ENCODE data around the gene PLCH1.

DNA sequence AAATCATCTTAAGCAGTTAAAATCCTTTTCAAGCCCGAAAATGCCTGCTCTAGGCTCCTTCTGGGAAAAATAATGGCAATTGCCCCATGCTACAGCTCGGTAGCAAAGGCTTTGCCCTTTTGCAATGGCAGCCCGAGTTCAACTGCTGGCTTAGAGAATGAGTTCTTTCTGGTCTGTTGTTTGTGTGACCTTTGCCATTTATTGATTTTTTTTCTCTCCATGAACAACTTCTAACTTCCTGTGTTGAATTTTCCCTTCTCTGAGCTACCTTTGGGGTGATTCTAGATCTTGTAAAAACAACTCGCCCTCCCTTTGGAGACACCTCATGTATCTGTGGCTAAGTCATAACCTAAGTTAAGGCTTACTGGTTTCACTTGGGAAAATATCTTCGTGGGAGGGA is 139.3 kb downstream of the PLCH1 start:
- no peak for TF ChIP-seq POLR2AphosphoS5 (IDR thresholded peaks at IDR 0.05; ENCODE audit: control insufficient read depth, insufficient read depth, low read depth, low read length)
- TF ChIP-seq ZBTB33 (CRISPR knock-in tag; IDR thresholded peaks at IDR 0.05) = no peak
- TF ChIP-seq ESRRA (IDR thresholded peaks at IDR 0.05; ENCODE audit: borderline replicate concordance, low read depth) = no peak
- no peak for TF ChIP-seq POU5F1 (IDR thresholded peaks at IDR 0.05; ENCODE audit: borderline replicate concordance, low read depth, low read length, partially characterized antibody)
- no peak for TF ChIP-seq CTCF (IDR thresholded peaks at IDR 0.05 in 2 of 3, conservative IDR thresholded peaks at IDR 0.05 in 1 of 3; ENCODE audit: insufficient read depth in 2 of 3, low read depth in 1 of 3, low read length in 3 of 3)
- TF ChIP-seq ZBTB34 (CRISPR knock-in tag; IDR thresholded peaks at IDR 0.05) = no peak
- TF ChIP-seq SP2 (IDR thresholded peaks at IDR 0.05; ENCODE audit: extremely low read depth, low read depth, low read length, poor library complexity, severe bottlenecking) = no peak
- no peak for TF ChIP-seq MYC (IDR thresholded peaks at IDR 0.05; ENCODE audit: low read depth, low read length)
- no peak for TF ChIP-seq MYC (CRISPR knock-in tag; IDR thresholded peaks at IDR 0.05; ENCODE audit: borderline replicate concordance, low read depth)
- TF ChIP-seq BRD4 (IDR thresholded peaks at IDR 0.05) = no peak
- TF ChIP-seq ZBTB8A (IDR thresholded peaks at IDR 0.05; ENCODE audit: partially characterized antibody) = no peak
- no peak for TF ChIP-seq IRF2 (CRISPR knock-in tag; IDR thresholded peaks at IDR 0.05)

All from K562 (cell line).